ENCODE data around the gene APBA2.

The APBA2 gene

DNA sequence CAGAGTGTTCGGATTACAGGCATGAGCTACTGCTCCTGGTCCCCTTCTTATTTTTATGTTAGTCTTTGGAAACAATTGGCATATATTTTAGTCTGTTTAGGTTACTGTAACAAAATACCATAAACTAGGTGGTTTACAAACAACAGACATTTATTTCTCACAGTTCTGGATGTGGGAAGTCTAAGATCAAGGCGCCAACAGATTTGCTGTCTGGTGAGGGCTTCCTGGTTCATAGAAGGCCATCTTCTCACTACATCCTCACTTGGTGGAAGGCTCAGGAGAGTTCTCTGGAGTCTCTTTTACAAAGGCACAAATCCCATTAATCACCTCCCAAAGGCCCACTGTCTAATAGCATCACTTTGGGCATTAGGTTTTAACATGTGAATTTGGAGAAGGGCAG, 101.0 kb downstream of the APBA2 start:
- DNase-seq = no peak

DNA sequence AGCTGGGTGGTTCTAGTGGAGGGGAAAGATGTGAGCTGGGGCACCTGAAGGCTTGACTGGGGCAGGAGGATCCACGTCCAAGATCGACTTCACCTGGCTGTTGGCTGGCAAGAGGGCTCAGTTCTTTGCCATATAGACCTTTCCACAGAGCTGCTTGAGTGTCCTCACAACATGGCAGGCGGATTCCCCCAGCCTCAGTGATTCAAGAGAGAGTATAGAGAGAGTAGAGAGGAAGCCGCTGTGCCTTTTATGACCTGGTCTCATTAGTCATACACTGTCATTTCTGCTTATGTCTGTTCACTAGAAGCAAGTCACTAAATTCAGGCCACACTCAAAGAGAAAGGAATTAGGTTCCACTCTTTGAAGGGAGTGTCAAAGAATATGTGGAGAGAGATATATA, 101.6 kb downstream of the APBA2 start:
- DNase-seq = no peak

DNA sequence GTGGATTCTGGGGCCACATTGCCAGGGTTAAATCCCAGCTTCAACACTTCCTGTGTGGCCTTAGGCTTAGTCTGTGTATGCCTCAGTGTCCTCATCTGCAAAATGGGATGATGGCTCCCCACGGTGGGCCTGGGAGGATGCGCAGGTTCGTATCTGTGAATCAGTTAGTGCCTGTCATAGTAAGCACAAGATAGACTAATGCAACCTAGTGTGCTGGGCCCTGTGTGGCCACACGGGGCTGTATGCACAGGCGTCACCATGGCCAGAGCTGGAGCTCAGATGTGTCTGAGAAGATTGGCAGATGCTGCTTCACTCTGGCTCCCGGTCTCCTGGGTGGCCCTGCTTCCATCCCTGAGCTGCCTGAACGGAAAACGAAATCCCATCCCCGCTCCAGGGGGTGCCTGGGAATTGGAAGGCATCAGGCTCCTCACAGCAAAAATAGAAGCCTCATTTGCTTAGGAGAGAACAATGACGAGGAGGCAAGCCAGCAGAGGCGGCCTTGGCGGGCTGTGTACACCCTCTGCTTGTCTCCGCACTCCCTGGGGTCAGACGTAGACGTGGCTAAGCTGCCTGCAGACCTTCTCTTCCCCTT, 103.6 kb downstream of the APBA2 start:
- no peak for DNase-seq

GRCh38 chr15:28989896-28990295, 104.1 kb downstream of the APBA2 start:
- no peak for DNase-seq

DNA sequence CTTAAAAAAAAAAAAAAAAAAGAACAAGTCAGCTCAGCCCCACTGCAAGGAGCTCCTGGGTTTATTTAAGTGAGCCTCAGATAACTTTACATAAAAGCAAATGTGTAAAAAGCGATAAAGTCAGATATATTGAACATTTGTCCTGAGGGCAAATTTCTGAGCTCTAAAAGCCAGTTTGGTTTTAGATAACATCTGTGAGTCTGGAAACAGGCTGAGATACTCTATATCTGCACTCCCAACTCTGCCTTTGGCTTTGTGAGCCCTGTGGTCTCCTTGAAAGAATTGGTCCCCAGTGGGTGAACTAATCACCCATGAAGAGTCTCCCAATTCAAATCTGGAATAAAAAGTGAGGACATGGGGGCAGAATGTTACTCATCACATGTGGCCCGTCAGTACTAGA, 104.6 kb downstream of the APBA2 start:
- DNase-seq = no peak

GRCh38 chr15:28991236-28992171, 105.7 kb downstream of the APBA2 start:
- no peak for DNase-seq

- no peak for DNase-seq
Measured at GRCh38 chr15:28992336-28992864, 106.6 kb downstream of the APBA2 start.

- no peak for DNase-seq
Measured at GRCh38 chr15:28993051-28993719, 107.4 kb downstream of the APBA2 start.

GRCh38 chr15:28993720-28994053, 107.9 kb downstream of the APBA2 start:
- DNase-seq = no peak

DNA sequence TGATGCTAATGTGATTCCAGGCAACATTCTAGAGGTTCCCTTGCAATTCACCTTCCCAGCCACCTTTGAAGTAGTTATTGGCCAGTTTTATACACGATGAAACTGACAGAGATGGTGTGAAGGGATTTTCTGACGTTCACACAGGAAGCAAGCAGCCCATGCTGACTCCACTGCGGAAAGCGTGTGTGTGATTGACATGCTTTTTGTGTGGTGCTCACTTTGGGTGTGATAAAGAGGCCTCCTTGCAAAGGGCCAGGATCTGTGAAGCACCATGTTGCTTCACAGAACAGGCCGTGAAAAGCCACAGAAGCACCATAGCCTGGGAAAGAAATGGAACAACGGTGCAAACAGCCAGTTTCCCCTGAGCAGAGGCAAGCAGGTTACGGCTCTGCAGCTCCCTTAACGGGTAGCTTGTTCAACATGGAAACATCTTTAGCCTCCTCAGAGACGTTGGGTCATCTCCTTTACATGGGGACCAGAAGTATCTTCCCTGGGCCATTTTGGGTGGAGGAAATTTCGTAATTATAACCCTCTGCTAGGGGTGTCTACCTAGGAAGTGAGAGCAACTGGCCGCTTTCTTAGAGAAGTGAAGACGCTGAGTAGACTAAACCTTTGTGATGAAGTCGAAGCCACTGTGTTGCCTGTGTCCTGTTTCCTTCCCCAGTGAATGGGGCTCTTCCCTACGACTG, 108.5 kb downstream of the APBA2 start:
- DNase-seq = no peak

- no peak for DNase-seq
Measured at GRCh38 chr15:28994831-28995596, 109.2 kb downstream of the APBA2 start.

DNA sequence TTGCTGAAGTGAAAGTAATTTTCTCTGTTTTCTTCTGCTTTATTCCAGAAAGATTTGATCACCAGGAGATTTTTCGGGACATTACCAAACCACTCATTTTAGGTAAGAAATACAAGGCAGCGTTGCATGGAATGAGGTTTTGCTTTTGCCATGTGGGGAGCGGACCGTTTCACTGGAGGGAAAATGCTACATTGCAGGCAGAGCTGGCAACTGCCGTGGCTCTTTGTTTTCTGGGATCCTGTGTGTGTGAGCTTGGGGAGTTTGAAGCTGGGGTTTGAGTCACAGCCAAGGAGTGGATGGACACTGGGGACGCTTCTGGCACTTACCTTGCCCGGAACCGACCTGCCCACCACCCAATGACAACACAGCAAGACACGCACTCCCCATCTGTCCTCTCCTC, 109.9 kb downstream of the APBA2 start:
- no peak for DNase-seq

- no peak for DNase-seq
Measured at GRCh38 chr15:28996289-28996688, 110.5 kb downstream of the APBA2 start.

DNA sequence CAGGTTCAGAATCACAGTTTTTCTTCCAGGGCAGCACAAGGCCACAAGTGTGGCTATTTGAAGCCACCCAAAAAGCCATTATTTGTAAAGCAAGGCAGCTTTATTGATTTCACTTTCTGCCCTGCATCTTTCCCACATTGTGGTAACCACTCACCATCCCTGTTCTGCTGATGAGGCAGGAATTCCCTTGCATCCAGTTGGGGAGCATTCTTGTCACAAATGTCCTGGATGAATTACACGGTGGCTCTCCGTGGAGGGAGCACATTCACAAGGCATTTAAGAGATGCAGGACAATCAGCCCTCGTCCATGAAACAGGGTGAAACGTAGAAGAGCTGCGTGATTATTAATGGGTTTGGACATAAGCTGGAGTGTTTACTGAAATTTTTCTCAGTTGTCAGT, 111.2 kb downstream of the APBA2 start:
- no peak for DNase-seq

- DNase-seq = no peak
Measured at GRCh38 chr15:28997791-28998190, 112.0 kb downstream of the APBA2 start.

DNA sequence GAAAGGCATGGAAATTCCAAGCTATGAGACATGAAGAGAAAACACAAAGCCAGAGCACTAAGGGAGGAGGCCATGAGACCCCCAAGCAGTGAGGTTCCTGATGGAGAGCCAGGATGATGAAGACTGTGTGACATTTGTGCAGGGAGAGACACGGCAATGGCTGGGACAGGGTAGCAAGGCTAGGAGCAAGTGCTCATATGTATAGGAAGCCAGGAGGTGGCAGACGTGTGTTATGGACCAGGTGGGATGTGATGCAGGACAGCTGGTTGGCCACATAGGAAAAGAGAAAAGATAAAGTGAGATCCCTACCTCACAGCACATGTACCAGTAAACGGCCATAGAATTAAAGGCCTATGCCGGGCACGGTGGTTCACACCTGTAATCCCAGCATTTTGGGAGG, 112.7 kb downstream of the APBA2 start:
- DNase-seq = no peak

GRCh38 chr15:29003191-29003839, 117.5 kb downstream of the APBA2 start:
- no peak for DNase-seq

DNA sequence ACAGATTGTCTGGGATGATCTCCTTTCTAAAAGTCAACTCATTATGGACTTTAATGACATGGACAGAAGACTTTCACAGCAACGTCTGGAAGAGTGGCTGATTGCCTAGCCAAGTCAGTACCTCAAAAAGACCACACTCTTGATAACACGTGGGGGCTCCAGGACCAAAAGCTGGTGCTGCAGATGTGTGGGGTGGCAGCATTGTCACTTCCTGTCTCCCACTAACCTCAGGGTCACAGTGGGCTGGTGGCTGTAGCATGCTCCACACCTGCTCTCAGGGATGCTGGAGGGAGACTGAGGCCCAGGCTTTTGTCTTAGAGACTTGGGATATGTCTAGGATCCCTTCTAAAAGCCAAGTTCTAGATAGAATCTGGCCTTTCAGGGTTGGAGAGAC, 118.1 kb downstream of the APBA2 start:
- DNase-seq = no peak

DNA sequence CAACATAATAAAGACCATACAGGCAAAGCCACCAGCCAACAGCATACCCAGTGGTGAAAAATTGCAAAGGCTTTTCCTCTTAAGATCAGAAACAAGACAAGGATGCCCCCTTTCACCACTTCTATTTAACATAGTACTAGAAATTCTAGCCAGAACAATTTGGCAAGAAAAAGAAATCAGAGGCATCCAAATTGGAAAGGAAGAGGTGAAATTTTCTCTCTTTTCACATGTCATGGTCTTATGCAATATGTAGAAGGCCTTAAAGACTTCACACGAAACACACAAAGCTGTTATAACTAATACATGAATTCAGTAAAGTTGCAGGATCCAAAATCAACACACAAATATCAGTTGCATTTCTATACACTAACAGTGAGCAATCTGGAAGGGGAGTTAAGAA, 120.2 kb downstream of the APBA2 start:
- no peak for DNase-seq

GRCh38 chr15:29008846-29009245, 123.1 kb downstream of the APBA2 start:
- DNase-seq = no peak

GRCh38 chr15:29012097-29012496, 126.3 kb downstream of the APBA2 start:
- no peak for DNase-seq

DNA sequence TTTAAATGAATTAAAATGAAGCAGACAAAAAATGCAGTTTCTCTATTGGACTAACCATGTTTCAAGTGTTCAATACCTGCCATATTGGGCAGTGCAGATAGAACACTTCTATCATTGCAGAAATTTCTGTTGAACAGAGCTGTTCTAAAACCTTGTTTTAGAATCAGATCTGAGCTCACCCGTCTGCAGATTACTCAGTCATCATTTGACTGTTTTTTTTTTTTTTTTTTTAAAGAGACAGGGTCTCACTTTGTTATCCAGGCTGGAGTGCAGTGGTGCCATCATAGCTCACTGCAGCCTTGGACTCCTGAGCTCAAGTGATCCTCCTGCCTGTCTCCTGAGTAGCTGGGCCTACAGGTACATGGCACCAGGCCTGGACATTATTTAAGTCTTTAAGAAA, 128.7 kb downstream of the APBA2 start:
- DNase-seq = no peak
